Ectodermal cell (in vitro differentiated cells): Measurements from ENCODE around the gene SPECC1.

Source experiments
- H3K27ac ChIP-seq: 2 replicates; pipeline ENCODE4 v1.7.0; 2013; ENCODE audit warnings: mild to moderate bottlenecking, low read depth, low read length; ENCODE audit not compliant: insufficient read depth, poor library complexity, severe bottlenecking
- H3K27me3 ChIP-seq: 2 replicates; pipeline ENCODE4 v1.7.0; 2013; ENCODE audit warnings: mild to moderate bottlenecking, low read length; ENCODE audit not compliant: insufficient read depth, control insufficient read depth, poor library complexity, severe bottlenecking
- H3K36me3 ChIP-seq: one replicate; pipeline ENCODE4 v1.7.0; 2013; ENCODE audit warnings: low read length; ENCODE audit not compliant: control insufficient read depth, insufficient read depth
- H3K4me1 ChIP-seq: one replicate; pipeline ENCODE4 v1.7.0; 2013; ENCODE audit warnings: low read length; ENCODE audit not compliant: control insufficient read depth, insufficient read depth
- H3K4me3 ChIP-seq: 2 replicates; pipeline ENCODE4 v1.7.0; 2013; ENCODE audit warnings: low read depth, low read length, control low read depth; ENCODE audit not compliant: insufficient read depth
- H3K9me3 ChIP-seq: 2 replicates; pipeline ENCODE4 v1.7.0; 2013; ENCODE audit warnings: mild to moderate bottlenecking, low read length, moderate library complexity; ENCODE audit not compliant: control insufficient read depth
- WGBS, 2 experiments: methylation state at CpG; one replicate each; pipeline ENCODE4 v1.1.7; 2013; ENCODE audit warnings: missing lambda C conversion rate in 2 of 2; 5-methylcytosine and 5-hydroxymethylcytosine counted together

The SPECC1 gene

GRCh38 chr17:20171741-20172365 is 162.7 kb downstream of the SPECC1 start:
- Histone ChIP-seq H3K27me3 (no peaks in the 10 kb centered on the region), H3K36me3 (no peaks in the 10 kb centered on the region), H3K4me1 (peaks cover 13% of the 10 kb centered on the region), H3K27ac (no peak overlapping the region), H3K9me3 (no peaks in the 10 kb centered on the region), H3K4me3 (no peak overlapping the region)
- WGBS, 2 experiments, result 94% methylated on average over 2 of the region's 2 CpGs

DNA sequence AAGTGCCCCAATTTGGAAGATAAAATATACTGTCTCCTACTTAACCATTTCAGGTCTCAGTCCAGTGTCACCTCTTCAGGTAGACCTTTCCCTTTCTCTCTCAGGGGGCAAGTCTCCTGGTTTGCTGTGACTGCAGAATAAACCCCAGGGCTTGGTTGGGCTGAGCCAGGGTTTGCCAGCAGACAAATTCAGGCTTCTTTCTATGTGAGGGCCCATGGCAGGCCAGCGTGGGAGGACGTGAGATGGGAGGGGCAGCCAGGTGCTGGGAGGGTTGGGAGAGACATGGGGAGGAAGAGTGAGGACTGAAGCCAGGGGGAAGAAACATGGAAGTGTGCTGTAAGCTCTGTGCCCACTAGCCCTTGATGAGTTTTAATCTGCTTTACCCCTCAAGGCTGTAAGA is 163.2 kb downstream of the SPECC1 start:
- H3K27me3 ChIP-seq, result no peaks in the 10 kb centered on the region
- no peaks in the 10 kb centered on the region for H3K9me3 ChIP-seq
- H3K27ac ChIP-seq, result no peak overlapping the region
- 46 to 51% methylated on average over 2 of the region's 2 CpGs for WGBS, 2 experiments
- no peak overlapping the region for H3K4me3 ChIP-seq
- H3K4me1 ChIP-seq, result peaks cover 13% of the 10 kb centered on the region
- H3K36me3 ChIP-seq, result no peaks in the 10 kb centered on the region

DNA sequence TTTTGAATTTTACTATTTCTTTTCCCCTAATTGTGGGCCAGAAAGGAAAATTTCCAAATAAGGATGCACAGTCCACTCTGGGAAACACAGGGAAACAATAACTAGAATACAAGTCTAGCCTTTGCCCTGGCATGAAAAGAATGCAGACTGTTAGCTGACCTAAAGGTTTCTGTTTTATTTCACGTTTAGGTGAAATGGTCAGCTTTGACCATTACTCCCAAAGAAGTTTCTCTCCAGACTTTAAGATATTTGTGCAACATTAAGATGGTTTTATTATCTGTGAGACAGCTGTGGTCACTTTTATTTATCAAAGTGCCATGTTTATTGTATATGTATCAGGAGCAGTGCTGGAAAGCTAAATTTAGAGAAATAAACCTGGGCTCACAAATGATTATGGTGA is 163.9 kb downstream of the SPECC1 start:
- Histone ChIP-seq H3K4me1 (peaks cover 13% of the 10 kb centered on the region), H3K27me3 (no peaks in the 10 kb centered on the region), H3K27ac (no peak overlapping the region), H3K36me3 (no peaks in the 10 kb centered on the region), H3K9me3 (no peaks in the 10 kb centered on the region), H3K4me3 (no peak overlapping the region)
- WGBS, 2 experiments, result 74 to 75% methylated on average over 1 of the region's 1 CpG

DNA sequence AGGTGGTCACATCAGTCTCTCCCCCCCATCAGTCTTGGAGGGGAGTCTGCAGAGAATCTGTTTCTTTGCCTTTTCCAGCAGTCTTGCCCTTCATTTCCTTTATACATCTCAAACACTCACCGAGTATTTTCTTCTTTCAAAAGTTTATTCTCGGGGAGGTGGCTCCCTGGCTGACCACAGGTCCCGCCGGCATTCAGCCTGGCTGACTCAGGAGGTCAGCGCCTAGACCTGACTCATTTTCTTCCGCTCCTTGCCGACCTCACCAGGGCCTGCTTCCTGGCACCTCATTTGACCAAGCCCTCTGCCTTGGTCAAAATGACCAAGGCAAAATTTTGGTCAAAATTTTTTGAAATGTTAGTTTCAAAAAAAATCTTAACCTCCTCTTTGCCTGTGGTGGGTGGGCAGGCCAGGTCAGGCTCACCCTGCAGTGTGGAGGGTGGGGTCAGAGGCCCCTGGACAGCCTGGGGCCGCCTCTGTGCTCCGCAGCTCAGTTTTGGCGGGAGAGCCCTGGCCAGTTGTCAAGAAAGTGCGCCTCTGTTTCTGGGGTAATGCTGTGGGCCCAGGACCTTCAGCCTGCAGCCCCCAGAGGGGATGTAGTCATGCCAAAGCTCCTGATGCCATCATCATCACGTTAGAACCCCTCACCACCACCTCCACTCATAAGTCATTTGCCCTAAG is 165.6 kb downstream of the SPECC1 start:
- no peaks in the 10 kb centered on the region for H3K36me3 ChIP-seq
- 89 to 91% methylated on average over 12 of the region's 12 CpGs for WGBS, 2 experiments
- H3K27me3 ChIP-seq, result no peaks in the 10 kb centered on the region
- no peaks in the 10 kb centered on the region for H3K9me3 ChIP-seq
- no peak overlapping the region for H3K4me3 ChIP-seq
- no peak overlapping the region for H3K27ac ChIP-seq
- H3K4me1 ChIP-seq, result peaks cover 13% of the 10 kb centered on the region

GRCh38 chr17:20179041-20179440 is 169.9 kb downstream of the SPECC1 start:
- Histone ChIP-seq H3K27me3 (no peaks in the 10 kb centered on the region), H3K4me3 (no peak overlapping the region), H3K9me3 (no peaks in the 10 kb centered on the region), H3K4me1 (no peaks in the 10 kb centered on the region), H3K36me3 (no peaks in the 10 kb centered on the region), H3K27ac (no peak overlapping the region)
- WGBS, 2 experiments, result 87 to 89% methylated on average over 3 of the region's 3 CpGs

- no peak overlapping the region for H3K27ac ChIP-seq
- H3K36me3 ChIP-seq, result no peaks in the 10 kb centered on the region
- H3K9me3 ChIP-seq, result no peaks in the 10 kb centered on the region
- H3K27me3 ChIP-seq, result no peaks in the 10 kb centered on the region
- WGBS, 2 experiments, result 100% methylated on average over 1 of the region's 1 CpG; no CpG with 5 or more reads in 1 of the 2 experiments
- H3K4me3 ChIP-seq, result no peak overlapping the region
- no peaks in the 10 kb centered on the region for H3K4me1 ChIP-seq
These were observed 171.5 kb downstream of the SPECC1 start for GRCh38 chr17:20180661-20181060.

DNA sequence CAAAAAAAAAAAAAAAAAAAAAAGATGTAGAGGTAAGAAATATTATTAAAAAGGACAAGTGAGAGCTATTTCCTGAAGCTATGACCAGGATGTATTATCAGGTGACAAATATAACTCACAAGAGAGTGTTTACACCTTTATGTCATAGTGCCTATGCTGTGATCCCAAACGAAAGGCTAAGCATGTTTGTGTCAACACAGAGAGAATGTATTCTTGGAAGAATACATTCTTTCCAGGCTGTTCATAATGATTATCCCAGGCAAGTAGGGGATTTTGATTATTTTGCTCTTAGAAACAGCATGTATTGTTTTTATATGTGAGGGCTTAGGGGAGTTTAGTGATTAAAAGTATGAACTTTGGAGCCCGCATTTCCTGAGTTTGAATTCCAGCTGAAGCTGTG is 175.0 kb downstream of the SPECC1 start:
- Histone ChIP-seq H3K9me3 (no peaks in the 10 kb centered on the region), H3K27ac (no peak overlapping the region), H3K4me3 (no peak overlapping the region), H3K4me1 (peaks cover 4% of the 10 kb centered on the region), H3K36me3 (no peaks in the 10 kb centered on the region), H3K27me3 (no peaks in the 10 kb centered on the region)
- 90 to 91% methylated on average over 2 of the region's 2 CpGs for WGBS, 2 experiments

DNA sequence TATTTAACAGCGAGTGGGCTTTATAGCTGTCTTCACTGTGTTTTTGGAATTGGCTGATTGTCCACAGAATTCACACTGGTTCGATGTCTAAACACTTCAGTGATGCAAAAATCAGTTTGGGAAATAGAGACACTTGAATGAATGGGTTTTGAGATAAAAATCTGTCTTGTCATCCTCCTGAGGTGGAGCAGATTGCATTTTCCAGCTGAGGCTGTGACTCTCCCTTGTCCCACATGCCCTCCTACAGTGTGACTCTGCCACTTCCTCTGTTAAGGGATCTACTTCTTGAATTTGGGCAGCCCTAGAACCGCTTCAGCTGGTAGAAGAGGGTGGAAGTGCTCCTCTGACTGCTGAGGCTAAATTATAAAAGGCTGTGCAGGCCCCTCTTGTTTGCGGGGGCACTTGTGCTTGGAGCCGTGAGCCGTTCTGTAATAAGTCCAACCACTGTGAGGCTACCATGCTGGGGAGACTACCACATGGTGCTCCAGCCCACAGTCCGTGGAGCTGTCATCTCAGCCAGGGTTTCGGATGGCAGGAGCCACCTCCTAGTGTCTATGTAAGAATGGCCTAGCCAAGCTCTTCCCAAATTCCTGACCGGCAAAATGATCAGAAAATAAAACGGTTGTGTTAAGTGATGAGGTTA is 175.9 kb downstream of the SPECC1 start:
- no peaks in the 10 kb centered on the region for H3K36me3 ChIP-seq
- H3K4me3 ChIP-seq, result no peak overlapping the region
- WGBS, 2 experiments, result 92 to 93% methylated on average over 10 of the region's 10 CpGs
- H3K27ac ChIP-seq, result no peak overlapping the region
- H3K9me3 ChIP-seq, result no peaks in the 10 kb centered on the region
- no peaks in the 10 kb centered on the region for H3K27me3 ChIP-seq
- H3K4me1 ChIP-seq, result peaks cover 9% of the 10 kb centered on the region

DNA sequence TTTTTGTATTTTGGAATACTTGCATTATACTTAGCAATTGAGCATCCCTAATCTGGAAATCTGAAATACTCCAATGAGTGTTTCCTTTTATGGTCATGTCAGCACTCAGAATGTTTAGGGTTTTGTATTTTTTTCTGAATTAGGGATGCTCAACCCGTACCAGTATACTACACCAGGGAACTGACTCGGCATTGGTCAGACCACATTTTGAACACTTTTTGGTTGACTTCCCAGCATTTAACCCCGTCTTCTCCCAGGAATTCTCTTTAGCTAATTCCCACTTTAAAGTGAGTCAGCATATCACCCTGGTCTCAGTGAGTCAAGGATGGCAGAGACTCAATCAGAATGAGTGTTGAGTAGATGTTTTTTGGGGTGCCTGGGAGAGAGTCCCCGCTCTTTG is 177.9 kb downstream of the SPECC1 start:
- Histone ChIP-seq H3K27me3 (no peaks in the 10 kb centered on the region), H3K36me3 (no peaks in the 10 kb centered on the region), H3K27ac (no peak overlapping the region), H3K4me1 (peaks cover 9% of the 10 kb centered on the region), H3K4me3 (no peak overlapping the region), H3K9me3 (no peaks in the 10 kb centered on the region)
- WGBS, 2 experiments, result 90 to 92% methylated on average over 4 of the region's 4 CpGs

DNA sequence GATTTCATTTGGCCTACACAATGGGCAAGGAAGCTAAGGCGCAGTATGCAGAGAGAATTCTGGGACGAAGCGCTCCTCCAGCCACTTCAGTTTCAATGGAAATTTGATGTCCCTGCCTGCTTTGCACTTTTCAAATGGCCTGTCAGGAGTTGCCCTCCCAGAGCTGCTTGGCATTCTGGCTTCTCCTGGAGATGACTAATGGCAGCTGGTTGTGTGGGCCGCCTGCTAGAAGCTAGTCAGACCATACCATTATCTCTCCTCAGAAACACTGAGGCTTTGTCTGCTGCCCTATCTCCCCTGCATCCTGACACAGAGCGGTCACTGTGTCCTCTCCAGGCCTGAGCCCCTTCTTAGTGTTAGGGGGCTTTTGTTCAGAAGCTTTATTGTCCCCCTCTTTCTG is 180.1 kb downstream of the SPECC1 start:
- H3K4me1 ChIP-seq, result peaks cover 9% of the 10 kb centered on the region
- peak overlapping the region; percentile 69 for H3K27ac ChIP-seq
- no peaks in the 10 kb centered on the region for H3K27me3 ChIP-seq
- no peaks in the 10 kb centered on the region for H3K36me3 ChIP-seq
- no peak overlapping the region for H3K4me3 ChIP-seq
- H3K9me3 ChIP-seq, result no peaks in the 10 kb centered on the region
- 56 to 60% methylated on average over 5 of the region's 5 CpGs for WGBS, 2 experiments
